Mucosa of stomach (tissue), 1 donor: ENCODE data around the gene ROGDI.

ENCODE experiments used
- H3K27me3 ChIP-seq: one replicate; pipeline ENCODE4 v1.7.0; 2013; ENCODE audit warnings: mild to moderate bottlenecking, low read length; ENCODE audit not compliant: control insufficient read depth, insufficient read depth
- H3K36me3 ChIP-seq: one replicate; pipeline ENCODE4 v1.7.0; 2013; ENCODE audit warnings: low read length; ENCODE audit not compliant: control insufficient read depth, insufficient read depth
- H3K4me1 ChIP-seq: one replicate; pipeline ENCODE4 v1.7.0; 2013; ENCODE audit warnings: mild to moderate bottlenecking, low read length; ENCODE audit not compliant: control insufficient read depth, insufficient read depth
- H3K4me3 ChIP-seq: one replicate; pipeline ENCODE4 v1.7.0; 2013; ENCODE audit warnings: low read length
- H3K9ac ChIP-seq: one replicate; pipeline ENCODE4 v1.7.0; 2013; ENCODE audit warnings: mild to moderate bottlenecking, low read length, moderate library complexity
- H3K9me3 ChIP-seq: one replicate; pipeline ENCODE4 v1.7.0; 2013; ENCODE audit warnings: mild to moderate bottlenecking, low read length, moderate library complexity; ENCODE audit not compliant: control insufficient read depth
- donor health status: Pancreatic carcinoma.

The ROGDI gene

DNA sequence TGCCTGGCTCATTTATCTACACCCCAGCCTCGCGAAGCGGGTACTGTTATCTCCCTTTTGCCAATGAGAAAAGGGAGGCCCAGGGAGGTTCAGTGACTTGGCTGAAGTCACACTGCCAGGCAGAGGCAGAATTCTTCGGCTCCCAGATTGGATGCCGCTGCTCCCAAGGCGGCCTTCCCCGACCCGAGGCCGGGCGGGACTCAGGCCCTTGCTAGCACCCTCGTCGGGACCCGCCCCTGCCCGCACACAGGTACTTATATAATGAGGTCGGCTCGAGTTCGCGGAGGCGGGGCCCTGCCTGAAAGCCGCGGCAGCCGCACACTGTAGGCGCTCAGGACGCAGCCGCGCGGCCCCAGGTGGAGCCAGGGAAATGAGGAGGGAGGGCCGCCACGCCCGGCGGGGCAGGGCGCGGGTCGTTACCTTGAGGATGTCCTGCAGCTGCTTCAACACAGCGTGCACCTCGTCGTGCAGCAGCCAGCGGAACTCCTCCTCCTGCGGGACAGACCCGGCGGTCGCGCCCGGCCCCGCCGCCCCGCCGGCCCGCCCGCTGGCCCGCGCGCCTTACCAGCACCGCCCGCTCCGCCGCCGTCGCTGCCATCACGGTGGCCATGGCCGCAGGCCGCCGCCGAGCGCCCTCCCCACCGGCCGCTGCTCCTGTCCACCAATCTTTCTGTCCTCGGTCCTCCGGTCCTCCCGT lies at the start of gene ROGDI:
ROGDI (minus strand) TSS at position 672 of the 697 bp plus-strand sequence; CDS start at position 610, 62 bp downstream.
- Histone ChIP-seq H3K9ac (peak within 1 kb of the TSS; percentile 70), H3K9me3 (no peaks in the 10 kb centered on the region), H3K4me3 (peak within 1 kb of the TSS; percentile 60), H3K4me1 (peaks cover 25% of the 10 kb centered on the region), H3K27me3 (no peaks in the 10 kb centered on the region), H3K36me3 (no peaks in the 10 kb centered on the region)

- no peaks in the 10 kb centered on the region for H3K9me3 ChIP-seq
- no peak overlapping the region for H3K4me3 ChIP-seq
- peaks cover 53% of the 10 kb centered on the region for H3K4me1 ChIP-seq
- H3K27me3 ChIP-seq, result no peaks in the 10 kb centered on the region
- no peaks in the 10 kb centered on the region for H3K36me3 ChIP-seq
- H3K9ac ChIP-seq, result no peak overlapping the region
Measured at GRCh38 chr16:4850211-4850610, 47.8 kb upstream of the ROGDI start.

- peak overlapping the region; percentile 87 for H3K9ac ChIP-seq
- peaks cover 12% of the 10 kb centered on the region for H3K36me3 ChIP-seq
- no peaks in the 10 kb centered on the region for H3K9me3 ChIP-seq
- no peaks in the 10 kb centered on the region for H3K27me3 ChIP-seq
- H3K4me1 ChIP-seq, result peaks cover 51% of the 10 kb centered on the region
- H3K4me3 ChIP-seq, result peak overlapping the region; percentile 57
Measured at GRCh38 chr16:4847774-4848587, 45.5 kb upstream of the ROGDI start.

DNA sequence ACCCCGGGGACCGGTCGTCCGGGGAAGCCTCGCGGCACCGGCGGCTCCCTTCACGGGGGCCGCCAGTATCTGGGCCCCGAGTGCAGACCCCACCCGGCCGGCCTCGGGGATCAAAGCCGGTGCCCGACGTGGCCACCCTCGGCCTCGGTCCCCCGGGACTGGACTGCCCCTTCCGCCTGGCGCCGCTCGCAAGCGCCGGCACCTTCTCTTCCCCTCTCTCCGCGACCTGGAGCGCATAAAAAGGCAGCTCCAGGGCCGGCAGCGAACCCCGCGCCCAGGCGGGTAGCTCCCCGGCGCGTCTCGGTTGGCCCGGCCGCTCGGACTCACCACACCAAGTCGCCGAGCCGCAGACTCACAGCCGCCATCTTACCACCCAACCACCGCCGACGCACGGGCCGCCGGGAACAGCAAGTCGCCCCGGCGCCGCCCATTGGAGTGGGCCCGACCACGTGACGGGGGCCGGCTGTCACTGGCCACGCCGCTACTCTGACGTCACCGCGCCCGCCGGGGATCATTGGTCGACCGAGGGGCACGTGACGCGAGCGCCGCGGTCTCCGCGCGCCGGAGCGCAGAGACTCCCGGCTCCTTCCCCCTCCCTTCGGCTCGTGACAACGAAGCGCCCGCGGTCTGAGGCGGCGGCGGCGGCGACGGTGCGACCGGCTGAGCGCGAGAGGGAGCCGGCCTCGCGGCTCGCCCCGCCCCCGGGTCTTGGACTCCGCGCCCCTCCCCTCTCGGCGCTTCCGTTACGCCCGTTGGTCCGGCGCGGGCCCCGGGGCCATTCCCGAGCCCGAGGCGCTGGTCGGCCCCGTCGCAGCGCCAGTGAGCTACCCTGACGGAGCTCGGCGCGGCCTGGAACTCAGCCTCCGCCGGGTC lies 44.7 kb upstream of the ROGDI start, which contains the start of the genes GLYR1 and UBN1:
GLYR1 (minus strand) TSS at position 388 of the 873 bp plus-strand sequence; CDS start at position 365, 23 bp downstream.
UBN1 (plus strand) TSS at position 581 of the 873 bp plus-strand sequence. CDS start 5,437 bp downstream, outside the sequence.
- Histone ChIP-seq H3K9me3 (no peaks in the 10 kb centered on the region), H3K36me3 (peaks cover 14% of the 10 kb centered on the region), H3K9ac (peak within 1 kb of the TSS; percentile 87), H3K4me1 (peaks cover 43% of the 10 kb centered on the region), H3K4me3 (peak within 1 kb of the TSS; percentile 57), H3K27me3 (no peaks in the 10 kb centered on the region)

GRCh38 chr16:4846503-4846900 lies 44.1 kb upstream of the ROGDI start:
- Histone ChIP-seq H3K9me3 (no peaks in the 10 kb centered on the region), H3K4me3 (peak overlapping the region; percentile 51), H3K36me3 (peaks cover 18% of the 10 kb centered on the region), H3K4me1 (peaks cover 36% of the 10 kb centered on the region), H3K9ac (peak overlapping the region; percentile 87), H3K27me3 (no peaks in the 10 kb centered on the region)

GRCh38 chr16:4840984-4841383 lies 38.6 kb upstream of the ROGDI start:
- Histone ChIP-seq H3K9me3 (no peaks in the 10 kb centered on the region), H3K4me3 (no peak overlapping the region), H3K4me1 (peaks cover 7% of the 10 kb centered on the region), H3K36me3 (peaks cover 29% of the 10 kb centered on the region), H3K9ac (no peak overlapping the region), H3K27me3 (no peaks in the 10 kb centered on the region)

DNA sequence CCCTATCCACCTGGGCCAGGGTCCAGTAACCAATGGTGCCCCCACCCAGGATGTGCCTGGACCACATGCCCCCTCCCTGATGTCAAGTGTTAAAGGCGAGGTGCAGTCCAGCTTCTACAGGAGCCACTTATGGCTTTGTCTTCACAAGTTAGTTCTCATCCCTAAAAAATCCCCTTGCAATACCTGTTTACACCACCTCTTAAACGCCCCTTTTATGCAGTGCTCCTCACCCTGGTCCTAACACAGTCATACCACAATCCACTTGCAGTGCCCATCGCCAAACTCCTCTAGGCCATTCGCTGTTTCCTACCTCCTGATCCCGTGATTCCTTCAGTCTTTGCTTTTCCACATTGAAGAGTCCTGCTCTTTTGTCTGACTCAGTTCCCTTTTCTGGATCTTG lies 37.5 kb upstream of the ROGDI start:
- Histone ChIP-seq H3K9me3 (no peaks in the 10 kb centered on the region), H3K9ac (no peak overlapping the region), H3K36me3 (peaks cover 29% of the 10 kb centered on the region), H3K4me3 (no peak overlapping the region), H3K4me1 (no peaks in the 10 kb centered on the region), H3K27me3 (no peaks in the 10 kb centered on the region)

GRCh38 chr16:4837733-4838501 lies 35.5 kb upstream of the ROGDI start:
- Histone ChIP-seq H3K4me1 (peaks cover 12% of the 10 kb centered on the region), H3K27me3 (no peaks in the 10 kb centered on the region), H3K36me3 (peaks cover 16% of the 10 kb centered on the region), H3K9ac (no peak overlapping the region), H3K4me3 (no peak overlapping the region), H3K9me3 (no peaks in the 10 kb centered on the region)

GRCh38 chr16:4836727-4837126 lies 34.3 kb upstream of the ROGDI start:
- Histone ChIP-seq H3K36me3 (peaks cover 18% of the 10 kb centered on the region), H3K4me3 (no peak overlapping the region), H3K27me3 (no peaks in the 10 kb centered on the region), H3K9ac (no peak overlapping the region), H3K4me1 (peaks cover 19% of the 10 kb centered on the region), H3K9me3 (no peaks in the 10 kb centered on the region)

GRCh38 chr16:4833584-4833983 lies 31.2 kb upstream of the ROGDI start:
- Histone ChIP-seq H3K27me3 (no peaks in the 10 kb centered on the region), H3K9me3 (no peaks in the 10 kb centered on the region), H3K4me3 (no peak overlapping the region), H3K36me3 (peaks cover 10% of the 10 kb centered on the region), H3K9ac (no peak overlapping the region), H3K4me1 (peaks cover 19% of the 10 kb centered on the region)

DNA sequence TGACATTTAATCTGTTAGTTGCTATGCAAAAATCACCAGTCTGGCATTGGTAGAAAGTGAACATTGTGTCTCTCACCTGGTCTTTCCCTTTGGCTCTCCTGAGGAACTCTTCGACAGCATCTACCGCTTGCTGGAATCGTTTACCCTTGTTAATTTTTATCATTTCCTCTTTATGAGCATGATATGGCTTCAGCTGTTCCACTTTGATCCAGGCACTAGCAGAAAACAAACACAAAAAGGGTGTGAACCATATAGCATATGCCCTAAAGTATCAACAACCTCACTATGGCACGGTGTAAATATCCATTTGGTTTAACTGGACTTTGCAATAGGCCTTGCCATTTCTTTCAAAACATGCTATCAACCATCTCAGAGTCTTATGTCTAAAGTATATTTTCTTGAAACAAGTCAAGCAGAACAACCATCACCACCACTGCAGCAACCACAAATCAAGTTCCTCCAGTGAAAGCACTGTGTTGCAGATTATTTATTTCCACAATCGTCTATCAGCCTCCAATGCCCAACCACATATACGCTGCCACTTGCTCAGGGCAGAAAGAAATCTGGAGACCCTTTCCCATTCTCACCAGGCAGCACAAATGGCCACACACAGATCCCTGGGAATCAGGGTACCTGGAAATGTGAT lies 30.4 kb upstream of the ROGDI start:
- Histone ChIP-seq H3K9me3 (no peaks in the 10 kb centered on the region), H3K9ac (no peak overlapping the region), H3K4me3 (no peak overlapping the region), H3K36me3 (peaks cover 10% of the 10 kb centered on the region), H3K27me3 (no peaks in the 10 kb centered on the region), H3K4me1 (peaks cover 19% of the 10 kb centered on the region)
